HCT116 (cell line): Measurements from ENCODE around the gene GRM5. TPM values are rescaled to one million over a fixed set of nuclear protein-coding genes. Genes with fewer than 3 reads are reported as not detected.

Experiments used
- ATAC-seq: fragments of 200-7000 bp; cut with Tn5 transposase; 2 replicates; pipeline ENCODE4 v1.9.1; 2020; ENCODE audit warnings: mild to moderate bottlenecking, moderate library complexity
- BruUV-seq: library from RNA; stranded (reverse); fragments of 400-500 nt; replicated peaks from 2 replicates; lab custom pipeline; 2021; lab: Mats Ljungman, UMichigan
- CTCF ChIA-PET: fragments of 300-600 bp; sonication (Branson Sonifier 250); formaldehyde crosslinking; loops from one replicate; lab custom pipeline; 2021; ENCODE audit warnings: antibody characterized with exemption; lab: Charles Lee
- POLR2A ChIA-PET: fragments of 300-600, 350-600 bp; sonication (Branson Sonifier 250); formaldehyde crosslinking; loops from one replicate; lab custom pipeline; 2021; ENCODE audit warnings: antibody characterized with exemption; lab: Charles Lee
- RAD21 ChIA-PET, 2 experiments: fragments of 300-600 bp; sonication (Branson Sonifier 250); formaldehyde crosslinking; loops; one replicate each; lab custom pipeline; 2023; ENCODE audit warnings: low total read pairs in 2 of 2; ENCODE audit not compliant: uncharacterized antibody in 2 of 2, unreplicated experiment in 2 of 2, low non-redundant PET in 1 of 2; lab: Charles Lee
- DNase-seq: peaks from one replicate; pipeline ENCODE4 v3.0.0-alpha.2; 2010; ENCODE audit warnings: low read depth, low spot score
- H2AFZ ChIP-seq: fragments of 200-600 bp; shearing (Covaris generic), sonication (generic); 2 replicates; pipeline ENCODE4 v1.6.1; 2017; ENCODE audit warnings: low read depth, mixed run types, mixed read lengths, antibody characterized with exemption, low read length; ENCODE audit not compliant: poor library complexity, severe bottlenecking
- H3K27ac ChIP-seq: 2 replicates; pipeline ENCODE4 v1.5.1; 2012; ENCODE audit warnings: low read depth, low read length
- H3K27me3 ChIP-seq: fragments of 200-600 bp; sonication (generic); 2 replicates; pipeline ENCODE4 v1.6.1; 2016; ENCODE audit warnings: mixed run types, low read length, mixed read lengths; ENCODE audit not compliant: insufficient read depth
- H3K36me3 ChIP-seq, 2 experiments: fragments of 200-500 bp in 1 of 2; fragments of 200-600 bp in 1 of 2; sonication (Bioruptor generic) in 1 of 2; sonication (generic) in 1 of 2; 2 replicates each; pipeline versions ENCODE4 v1.5.1 to v1.6.1; 2014 to 2016; ENCODE audit warnings: low read length in 2 of 2, inconsistent platforms in 1 of 2, mixed read lengths in 1 of 2, mixed run types in 1 of 2; ENCODE audit not compliant: insufficient read depth in 2 of 2, control insufficient read depth in 1 of 2
- H3K4me1 ChIP-seq, 2 experiments: fragments of 200-600 bp in 1 of 2; sonication (generic) in 1 of 2; 2 replicates each; pipeline versions ENCODE4 v1.5.1 to v1.6.1; 2012 to 2017; ENCODE audit warnings: low read length in 2 of 2, inconsistent platforms in 1 of 2, mild to moderate bottlenecking in 1 of 2, mixed read lengths in 1 of 2, mixed run types in 1 of 2, moderate library complexity in 1 of 2; ENCODE audit not compliant: insufficient read depth in 2 of 2, control insufficient read depth in 1 of 2
- H3K4me2 ChIP-seq: fragments of 200-600 bp; sonication (generic); 2 replicates; pipeline ENCODE4 v1.6.1; 2017; ENCODE audit warnings: mixed run types, low read length, mixed read lengths
- H3K4me3 ChIP-seq, 2 experiments: fragments of 200-600 bp in 1 of 2; sonication (generic) in 1 of 2; replicated peaks in 1 of 2; 2 replicates each; pipeline ENCODE4 v1.5.1; 2011 to 2016; ENCODE audit warnings: low read length in 2 of 2, control low read depth in 1 of 2, low read depth in 1 of 2, mild to moderate bottlenecking in 1 of 2, mixed read lengths in 1 of 2, mixed run types in 1 of 2
- H3K79me2 ChIP-seq: fragments of 200-600 bp; sonication (generic); 2 replicates; pipeline ENCODE4 v1.6.1; 2017; ENCODE audit warnings: mild to moderate bottlenecking, mixed run types, low read length, moderate library complexity, mixed read lengths; ENCODE audit not compliant: insufficient read depth
- H3K9ac ChIP-seq: fragments of 200-600 bp; sonication (generic); 2 replicates; pipeline ENCODE4 v1.6.1; 2016; ENCODE audit warnings: low read length, mixed read lengths
- H3K9me2 ChIP-seq: fragments of 200-600 bp; sonication (generic), shearing (Covaris generic); 2 replicates; pipeline ENCODE4 v1.6.1; 2017; ENCODE audit warnings: mixed run types, mild to moderate bottlenecking, moderate library complexity; ENCODE audit not compliant: insufficient read depth
- H3K9me3 ChIP-seq, 2 experiments: fragments of 200-500 bp in 1 of 2; fragments of 200-600 bp in 1 of 2; sonication (Bioruptor generic) in 1 of 2; sonication (generic) in 1 of 2; 2 replicates each; pipeline ENCODE4 v1.6.1; 2014 to 2017; ENCODE audit warnings: low read length in 2 of 2, mixed read lengths in 2 of 2, inconsistent platforms in 1 of 2, low read depth in 1 of 2, mild to moderate bottlenecking in 1 of 2, mixed run types in 1 of 2, moderate library complexity in 1 of 2; ENCODE audit not compliant: control insufficient read depth in 1 of 2, insufficient read depth in 1 of 2
- H4K20me1 ChIP-seq: fragments of 200-600 bp; sonication (generic), shearing (Covaris generic); 2 replicates; pipeline ENCODE4 v1.6.1; 2017; ENCODE audit warnings: mixed run types, mild to moderate bottlenecking, moderate library complexity; ENCODE audit not compliant: insufficient read depth
- EGR1 ChIP-seq: IDR thresholded peaks from 2 replicates; pipeline ENCODE4 v1.6.1; 2012; ENCODE audit warnings: low read depth
- EZH2phosphoT487 ChIP-seq: fragments of 200-600 bp; IDR thresholded peaks from 2 replicates; pipeline ENCODE4 v1.6.1; 2018; ENCODE audit warnings: antibody characterized with exemption, borderline replicate concordance
- FOSL1 ChIP-seq: IDR thresholded peaks from 2 replicates; pipeline ENCODE4 v1.6.1; 2012; ENCODE audit warnings: low read depth
- JUND ChIP-seq: IDR thresholded peaks from 2 replicates; pipeline ENCODE4 v1.6.1; 2012
- RAD21 ChIP-seq: IDR thresholded peaks from 2 replicates; pipeline ENCODE4 v1.6.1; 2012; ENCODE audit warnings: low read depth, mild to moderate bottlenecking
- SIN3A ChIP-seq: IDR thresholded peaks from 2 replicates; pipeline ENCODE4 v1.6.1; 2012; ENCODE audit warnings: low read depth
- SP1 ChIP-seq: IDR thresholded peaks from 2 replicates; pipeline ENCODE4 v1.6.1; 2012; ENCODE audit warnings: low read depth
- ZNF274 ChIP-seq: fragments of 200-500 bp; sonication (Bioruptor generic); IDR thresholded peaks from 2 replicates; pipeline ENCODE4 v1.6.1; 2014; ENCODE audit warnings: mild to moderate bottlenecking, low read depth, low read length, inconsistent platforms
- intact Hi-C: fragments of 100-400 bp; cut with micrococcal nuclease; formaldehyde crosslinking; loops from 2 replicates; pipeline ENCODE4 v1.10.0; 2022
- total RNA-seq: library from RNA; stranded (reverse); gene quantifications from one replicate; pipeline ENCODE4 v1.2.1, GENCODE V29; 2021; ENCODE audit not compliant: unreplicated experiment
- TF ChIP-seq, protein P1 (sequence below): IDR thresholded peaks from 2 replicates; pipeline ENCODE4 v1.6.1; 2012
- TF ChIP-seq, protein P2 (sequence below): IDR thresholded peaks from 2 replicates; pipeline ENCODE4 v1.6.1; 2011; ENCODE audit warnings: mild to moderate bottlenecking, low read length, moderate library complexity; ENCODE audit not compliant: insufficient replicate concordance; ENCODE audit errors: extremely low read depth

Gene GRM5
- total RNA-seq, 1 experiment from 2014 or later, result not detected

DNA sequence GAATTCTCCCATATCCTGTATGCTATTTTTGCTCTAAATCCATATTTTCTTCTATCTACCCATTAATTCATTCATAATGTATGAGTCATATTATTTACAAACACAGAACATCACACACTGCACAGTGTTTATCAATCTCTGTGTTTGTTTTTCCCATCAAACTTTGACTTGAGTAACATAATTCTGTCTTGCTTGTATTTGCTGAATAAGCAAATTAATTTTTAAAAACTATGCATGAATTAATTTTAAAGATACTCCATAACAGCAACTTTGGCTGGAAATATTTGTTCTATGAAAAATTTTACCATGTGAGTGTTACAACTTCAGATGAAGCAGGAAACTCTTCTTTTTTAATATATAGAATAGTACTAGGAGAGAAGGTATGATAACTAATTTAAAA, 275.6 kb downstream of the GRM5 start:
- DNase-seq, result no peak
- Histone ChIP-seq H3K9me3 (no peaks in the 10 kb centered on the region), H3K36me3 (no peaks in the 10 kb centered on the region), H3K4me2 (no peak overlapping the region), H3K9me2 (no peaks in the 10 kb centered on the region), H3K27ac (no peak overlapping the region), H3K79me2 (no peaks in the 10 kb centered on the region), H3K4me1 (no peaks in the 10 kb centered on the region), H3K27me3 (no peaks in the 10 kb centered on the region), H3K9ac (no peak overlapping the region), H3K4me3 (no peak overlapping the region), H4K20me1 (no peaks in the 10 kb centered on the region), H2AFZ (no peak overlapping the region)
- intact Hi-C loops, result no loop called here
- POLR2A ChIA-PET, result no interaction called here
- RAD21 ChIA-PET, result no interaction called here
- CTCF ChIA-PET, result no interaction called here
- no TSS peak for BruUV-seq
- no peak for ATAC-seq
- no peak for TF ChIP-seq SP1
- no peak for TF ChIP-seq JUND

DNA sequence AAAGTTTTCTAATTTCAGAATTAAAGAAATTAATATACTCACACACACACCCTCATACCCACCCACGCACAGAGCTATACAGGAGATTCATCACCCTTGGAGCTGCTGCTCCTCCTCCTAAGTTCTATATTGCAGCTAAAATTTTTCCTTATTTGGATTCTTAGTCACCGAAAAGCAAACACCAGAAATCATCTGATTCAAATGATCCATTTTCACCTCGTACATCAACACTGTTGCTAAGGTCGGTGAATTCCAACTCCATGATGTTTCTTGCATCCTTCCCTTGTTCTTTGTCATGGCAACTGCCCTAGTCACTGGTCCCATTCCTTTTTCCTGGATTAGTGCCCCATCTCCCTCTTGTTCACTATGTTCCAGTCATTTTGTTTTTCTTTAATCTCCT, 286.2 kb downstream of the GRM5 start:
- TF ChIP-seq, protein P1, sequence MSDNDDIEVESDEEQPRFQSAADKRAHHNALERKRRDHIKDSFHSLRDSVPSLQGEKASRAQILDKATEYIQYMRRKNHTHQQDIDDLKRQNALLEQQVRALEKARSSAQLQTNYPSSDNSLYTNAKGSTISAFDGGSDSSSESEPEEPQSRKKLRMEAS, result no peak
- TF ChIP-seq FOSL1, result no peak
- TF ChIP-seq EZH2phosphoT487, result no peak
- TF ChIP-seq, protein P2, sequence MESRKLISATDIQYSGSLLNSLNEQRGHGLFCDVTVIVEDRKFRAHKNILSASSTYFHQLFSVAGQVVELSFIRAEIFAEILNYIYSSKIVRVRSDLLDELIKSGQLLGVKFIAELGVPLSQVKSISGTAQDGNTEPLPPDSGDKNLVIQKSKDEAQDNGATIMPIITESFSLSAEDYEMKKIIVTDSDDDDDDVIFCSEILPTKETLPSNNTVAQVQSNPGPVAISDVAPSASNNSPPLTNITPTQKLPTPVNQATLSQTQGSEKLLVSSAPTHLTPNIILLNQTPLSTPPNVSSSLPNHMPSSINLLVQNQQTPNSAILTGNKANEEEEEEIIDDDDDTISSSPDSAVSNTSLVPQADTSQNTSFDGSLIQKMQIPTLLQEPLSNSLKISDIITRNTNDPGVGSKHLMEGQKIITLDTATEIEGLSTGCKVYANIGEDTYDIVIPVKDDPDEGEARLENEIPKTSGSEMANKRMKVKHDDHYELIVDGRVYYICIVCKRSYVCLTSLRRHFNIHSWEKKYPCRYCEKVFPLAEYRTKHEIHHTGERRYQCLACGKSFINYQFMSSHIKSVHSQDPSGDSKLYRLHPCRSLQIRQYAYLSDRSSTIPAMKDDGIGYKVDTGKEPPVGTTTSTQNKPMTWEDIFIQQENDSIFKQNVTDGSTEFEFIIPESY, result no peak
- no peak for TF ChIP-seq ZNF274
- TF ChIP-seq RAD21, result no peak
- no peak for TF ChIP-seq SIN3A
- TF ChIP-seq JUND, result no peak
- TF ChIP-seq EGR1, result no peak
- RAD21 ChIA-PET, result no interaction called here
- ATAC-seq (no peak), DNase-seq (no peak)
- H4K20me1 ChIP-seq, result no peaks in the 10 kb centered on the region
- H3K9ac ChIP-seq, result no peak overlapping the region
- no peak overlapping the region for H3K4me2 ChIP-seq
- no peaks in the 10 kb centered on the region for H3K27me3 ChIP-seq
- CTCF ChIA-PET, result no interaction called here
- no peak overlapping the region for H3K4me3 ChIP-seq
- H3K4me1 ChIP-seq, result no peaks in the 10 kb centered on the region
- BruUV-seq, result no TSS peak
- H3K9me2 ChIP-seq, result no peaks in the 10 kb centered on the region
- intact Hi-C loops, result no loop called here
- H3K27ac ChIP-seq, result no peak overlapping the region
- no peaks in the 10 kb centered on the region for H3K79me2 ChIP-seq
- POLR2A ChIA-PET, result no interaction called here
- H3K9me3 ChIP-seq, result no peaks in the 10 kb centered on the region
- no peaks in the 10 kb centered on the region for H3K36me3 ChIP-seq
- no peak overlapping the region for H2AFZ ChIP-seq
